Activated naive CD8-positive, alpha-beta T cell treated with anti-CD3 and anti-CD28 coated beads, Interleukin-2, amount 50 U/mL, for 24 hours (primary cell): ENCODE data around the gene INPP4B.

ENCODE experiments used
- ATAC-seq: fragments of 150-1000 bp; cut with Tn5 transposase; one replicate; pipeline ENCODE4 v1.10.0; 2021
- DNase-seq: peaks from one replicate; pipeline ENCODE4 v3.0.0; 2021
- H3K27ac Mint-ChIP-seq: one replicate; pipeline ENCODE4 v1.8.0; 2021; ENCODE audit warnings: mild to moderate bottlenecking, mixed read lengths
- H3K27me3 Mint-ChIP-seq: one replicate; pipeline ENCODE4 v1.8.0; 2021; ENCODE audit warnings: mixed read lengths
- H3K36me3 Mint-ChIP-seq: one replicate; pipeline ENCODE4 v1.8.0; 2021; ENCODE audit warnings: low read depth, mixed read lengths
- H3K4me1 Mint-ChIP-seq: one replicate; pipeline ENCODE4 v1.8.0; 2021; ENCODE audit warnings: mixed read lengths
- H3K4me3 Mint-ChIP-seq: one replicate; pipeline ENCODE4 v1.8.0; 2021; ENCODE audit warnings: mild to moderate bottlenecking, moderate library complexity, mixed read lengths
- H3K9me3 Mint-ChIP-seq: one replicate; pipeline ENCODE4 v1.8.0; 2021; ENCODE audit warnings: mixed read lengths

Gene INPP4B

GRCh38 chr4:142467088-142467487, 379.0 kb downstream of the INPP4B start:
- DNase-seq, result no peak
- no peak overlapping the region for H3K4me3 Mint-ChIP-seq
- H3K9me3 Mint-ChIP-seq, result no peaks in the 10 kb centered on the region
- ATAC-seq, result no peak
- H3K27ac Mint-ChIP-seq, result no peak overlapping the region
- H3K36me3 Mint-ChIP-seq, result no peaks in the 10 kb centered on the region
- H3K27me3 Mint-ChIP-seq, result no peaks in the 10 kb centered on the region
- no peaks in the 10 kb centered on the region for H3K4me1 Mint-ChIP-seq

- no peaks in the 10 kb centered on the region for H3K9me3 Mint-ChIP-seq
- no peak for DNase-seq
- H3K4me1 Mint-ChIP-seq, result no peaks in the 10 kb centered on the region
- H3K27me3 Mint-ChIP-seq, result no peaks in the 10 kb centered on the region
- ATAC-seq, result no peak
- H3K36me3 Mint-ChIP-seq, result no peaks in the 10 kb centered on the region
- no peak overlapping the region for H3K27ac Mint-ChIP-seq
- no peak overlapping the region for H3K4me3 Mint-ChIP-seq
These were observed 380.6 kb downstream of the INPP4B start for GRCh38 chr4:142465526-142465925.

GRCh38 chr4:142463206-142463605, 382.9 kb downstream of the INPP4B start:
- Mint-ChIP-seq H3K36me3 (no peaks in the 10 kb centered on the region), H3K27ac (no peak overlapping the region), H3K4me3 (no peak overlapping the region), H3K9me3 (no peaks in the 10 kb centered on the region), H3K27me3 (no peaks in the 10 kb centered on the region), H3K4me1 (no peaks in the 10 kb centered on the region)
- ATAC-seq (no peak), DNase-seq (no peak)

GRCh38 chr4:142452161-142452855, 393.8 kb downstream of the INPP4B start:
- Mint-ChIP-seq H3K4me3 (no peak overlapping the region), H3K9me3 (peaks cover 16% of the 10 kb centered on the region), H3K4me1 (no peaks in the 10 kb centered on the region), H3K27me3 (no peaks in the 10 kb centered on the region), H3K36me3 (no peaks in the 10 kb centered on the region), H3K27ac (no peak overlapping the region)
- no peak for DNase-seq
- ATAC-seq, result no peak

GRCh38 chr4:142449771-142450373, 396.2 kb downstream of the INPP4B start:
- Mint-ChIP-seq H3K4me3 (no peak overlapping the region), H3K9me3 (no peaks in the 10 kb centered on the region), H3K27ac (no peak overlapping the region), H3K4me1 (peaks cover 9% of the 10 kb centered on the region), H3K36me3 (no peaks in the 10 kb centered on the region), H3K27me3 (no peaks in the 10 kb centered on the region)
- ATAC-seq (no peak), DNase-seq (no peak)

GRCh38 chr4:142447009-142447408, 399.1 kb downstream of the INPP4B start:
- DNase-seq, result no peak
- H3K4me1 Mint-ChIP-seq, result peaks cover 15% of the 10 kb centered on the region
- H3K27ac Mint-ChIP-seq, result no peak overlapping the region
- peaks cover 3% of the 10 kb centered on the region for H3K36me3 Mint-ChIP-seq
- H3K4me3 Mint-ChIP-seq, result no peak overlapping the region
- no peaks in the 10 kb centered on the region for H3K27me3 Mint-ChIP-seq
- H3K9me3 Mint-ChIP-seq, result peaks cover 6% of the 10 kb centered on the region
- ATAC-seq, result peak; percentile 54

- DNase-seq, result no peak
- Mint-ChIP-seq H3K36me3 (peaks cover 3% of the 10 kb centered on the region), H3K27me3 (no peaks in the 10 kb centered on the region)
These were observed 402.6 kb downstream of the INPP4B start for GRCh38 chr4:142443469-142443868.

GRCh38 chr4:142440093-142440492, 406.0 kb downstream of the INPP4B start:
- no peak for DNase-seq
- no peak for ATAC-seq
- no peak overlapping the region for H3K27ac Mint-ChIP-seq
- H3K4me3 Mint-ChIP-seq, result no peak overlapping the region
- peaks cover 6% of the 10 kb centered on the region for H3K36me3 Mint-ChIP-seq
- H3K9me3 Mint-ChIP-seq, result peaks cover 15% of the 10 kb centered on the region
- peaks cover 9% of the 10 kb centered on the region for H3K4me1 Mint-ChIP-seq
- H3K27me3 Mint-ChIP-seq, result no peaks in the 10 kb centered on the region

More at GRCh38 chr4:142443469-142443868, 402.6 kb downstream of the INPP4B start:
- ATAC-seq, result no peak
- peaks cover 6% of the 10 kb centered on the region for H3K9me3 Mint-ChIP-seq
- no peak overlapping the region for H3K4me3 Mint-ChIP-seq
- no peak overlapping the region for H3K27ac Mint-ChIP-seq
- peaks cover 15% of the 10 kb centered on the region for H3K4me1 Mint-ChIP-seq

- Mint-ChIP-seq H3K4me3 (no peak overlapping the region), H3K27me3 (no peaks in the 10 kb centered on the region), H3K9me3 (peaks cover 8% of the 10 kb centered on the region), H3K4me1 (peaks cover 27% of the 10 kb centered on the region), H3K27ac (no peak overlapping the region), H3K36me3 (peaks cover 3% of the 10 kb centered on the region)
- ATAC-seq (no peak), DNase-seq (no peak)
These were observed 410.4 kb downstream of the INPP4B start for GRCh38 chr4:142435599-142436235.

- H3K27ac Mint-ChIP-seq, result peak overlapping the region; percentile 32
- H3K36me3 Mint-ChIP-seq, result peaks cover 3% of the 10 kb centered on the region
- ATAC-seq (peak; percentile 49), DNase-seq (no peak)
- H3K9me3 Mint-ChIP-seq, result peaks cover 8% of the 10 kb centered on the region
- H3K27me3 Mint-ChIP-seq, result no peaks in the 10 kb centered on the region
- no peak overlapping the region for H3K4me3 Mint-ChIP-seq
- H3K4me1 Mint-ChIP-seq, result peaks cover 27% of the 10 kb centered on the region
These were observed 411.4 kb downstream of the INPP4B start for GRCh38 chr4:142434519-142435224.

- Mint-ChIP-seq H3K36me3 (no peaks in the 10 kb centered on the region), H3K4me1 (peaks cover 15% of the 10 kb centered on the region), H3K9me3 (peaks cover 9% of the 10 kb centered on the region), H3K4me3 (no peak overlapping the region), H3K27me3 (no peaks in the 10 kb centered on the region), H3K27ac (no peak overlapping the region)
- ATAC-seq (no peak), DNase-seq (no peak)
These were observed 417.4 kb downstream of the INPP4B start for GRCh38 chr4:142428715-142429114.

GRCh38 chr4:142427456-142427855, 418.6 kb downstream of the INPP4B start:
- Mint-ChIP-seq H3K36me3 (no peaks in the 10 kb centered on the region), H3K27ac (no peak overlapping the region), H3K9me3 (peaks cover 9% of the 10 kb centered on the region), H3K4me1 (peaks cover 9% of the 10 kb centered on the region), H3K4me3 (no peak overlapping the region), H3K27me3 (no peaks in the 10 kb centered on the region)
- DNase-seq (no peak), ATAC-seq (no peak)

GRCh38 chr4:142423861-142424260, 422.2 kb downstream of the INPP4B start:
- Mint-ChIP-seq H3K27me3 (no peaks in the 10 kb centered on the region), H3K27ac (no peak overlapping the region), H3K36me3 (no peaks in the 10 kb centered on the region), H3K4me3 (no peak overlapping the region), H3K4me1 (peaks cover 16% of the 10 kb centered on the region), H3K9me3 (peaks cover 10% of the 10 kb centered on the region)
- ATAC-seq (no peak), DNase-seq (no peak)

GRCh38 chr4:142420311-142421095, 425.6 kb downstream of the INPP4B start:
- no peak overlapping the region for H3K27ac Mint-ChIP-seq
- peaks cover 43% of the 10 kb centered on the region for H3K4me1 Mint-ChIP-seq
- H3K36me3 Mint-ChIP-seq, result no peaks in the 10 kb centered on the region
- H3K27me3 Mint-ChIP-seq, result no peaks in the 10 kb centered on the region
- DNase-seq (no peak), ATAC-seq (no peak)
- H3K9me3 Mint-ChIP-seq, result peaks cover 12% of the 10 kb centered on the region
- no peak overlapping the region for H3K4me3 Mint-ChIP-seq
